Measurements from ENCODE around the gene RASAL3.

The RASAL3 gene

DNA sequence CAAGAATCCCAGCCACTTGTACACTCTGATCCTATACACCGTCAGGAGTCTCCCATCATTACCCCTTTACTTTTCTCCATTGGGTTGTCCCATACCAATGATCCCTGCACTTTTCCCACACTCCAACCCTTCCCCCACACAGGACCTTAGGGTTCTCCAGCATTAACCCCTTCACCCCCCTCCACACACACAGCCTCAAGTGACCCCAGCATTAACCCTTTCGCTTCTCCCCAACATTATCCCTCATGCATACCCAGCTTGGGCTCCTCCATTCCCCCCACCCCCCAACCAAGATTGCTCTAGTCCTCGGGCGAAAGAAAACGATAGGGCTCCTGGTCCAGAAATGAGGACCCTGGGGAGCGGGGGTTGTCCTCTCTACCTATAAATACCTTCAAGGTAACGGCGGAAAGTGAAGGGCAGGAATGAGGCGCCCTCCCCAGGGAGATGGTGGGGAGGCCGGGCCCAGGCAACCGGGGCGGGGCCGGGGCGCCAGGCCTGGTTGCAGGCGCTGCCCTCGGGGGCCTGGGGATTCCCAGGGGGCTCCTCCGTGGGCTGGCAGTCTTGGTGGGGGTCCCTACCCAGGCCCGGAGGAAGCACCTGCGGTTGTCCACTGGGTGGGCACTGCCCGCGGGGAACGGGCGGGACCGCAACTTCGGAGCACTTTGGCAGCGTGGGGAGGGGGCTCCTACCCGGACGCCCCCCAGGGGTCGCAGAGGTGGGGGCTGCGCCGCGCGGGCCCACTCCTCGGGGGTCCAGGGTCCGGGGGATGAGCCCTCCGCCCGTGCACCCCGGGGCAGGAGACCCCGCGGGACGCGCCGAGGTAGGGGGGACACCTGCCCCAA, 15.3 kb downstream of the RASAL3 start:
- DNase-seq (ENCODE audit: low spot score) = peak; percentile 43

DNA sequence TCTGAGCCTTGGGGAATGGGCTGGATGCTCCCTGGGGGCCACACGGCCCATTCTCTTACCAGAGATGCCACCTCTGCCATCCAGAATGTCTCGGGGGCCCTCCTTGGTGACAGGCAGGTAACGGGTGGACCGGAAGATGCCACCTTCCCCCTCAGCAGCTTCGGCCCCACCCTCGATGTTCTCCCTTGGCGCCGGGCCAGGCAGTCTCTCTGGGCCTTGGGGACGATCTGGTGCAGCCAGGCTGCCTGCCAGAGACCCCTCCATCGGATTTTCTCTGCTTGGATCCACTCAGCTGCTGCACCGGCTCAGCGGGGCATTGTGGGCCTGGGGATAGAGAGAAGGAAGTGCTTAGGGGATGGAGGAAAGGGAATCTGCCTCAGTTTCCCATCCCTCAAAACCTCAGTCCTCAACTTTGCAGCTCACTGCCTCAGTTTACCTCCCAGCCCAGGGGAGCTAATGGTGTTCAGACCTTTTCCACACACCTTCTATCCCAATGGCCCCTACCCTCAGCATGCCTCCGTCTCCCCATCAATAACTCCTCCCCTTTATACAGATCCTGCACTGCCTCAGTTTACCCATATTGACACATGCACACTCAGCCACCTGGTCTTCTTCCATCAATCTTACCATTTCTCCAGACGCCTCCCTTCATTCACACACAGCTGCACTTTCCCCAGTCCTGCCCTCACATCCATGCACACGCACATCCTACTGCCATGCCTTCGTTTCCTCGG, 16.1 kb downstream of the RASAL3 start:
- DNase-seq (ENCODE audit: low spot score) = no peak

DNA sequence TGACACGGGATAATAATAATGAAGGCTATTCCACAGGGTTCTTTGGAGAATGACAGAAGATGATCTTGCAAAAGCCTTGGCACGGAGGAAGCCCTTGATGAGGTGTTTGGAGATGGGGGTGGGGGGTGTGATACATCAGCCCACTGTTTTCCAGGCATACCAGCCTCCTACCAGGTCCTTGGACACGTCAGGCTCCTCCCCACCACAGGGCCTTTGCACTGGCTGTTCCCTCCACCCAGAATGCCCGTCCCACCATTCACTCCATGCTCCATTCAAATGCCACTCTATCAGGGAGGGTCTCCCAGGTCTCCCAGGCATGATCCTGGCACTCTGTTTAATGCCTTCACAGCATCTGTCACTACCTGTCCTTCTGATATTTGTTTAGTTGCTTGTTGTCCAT, 17.3 kb downstream of the RASAL3 start:
- no peak for DNase-seq (ENCODE audit: low spot score)

DNA sequence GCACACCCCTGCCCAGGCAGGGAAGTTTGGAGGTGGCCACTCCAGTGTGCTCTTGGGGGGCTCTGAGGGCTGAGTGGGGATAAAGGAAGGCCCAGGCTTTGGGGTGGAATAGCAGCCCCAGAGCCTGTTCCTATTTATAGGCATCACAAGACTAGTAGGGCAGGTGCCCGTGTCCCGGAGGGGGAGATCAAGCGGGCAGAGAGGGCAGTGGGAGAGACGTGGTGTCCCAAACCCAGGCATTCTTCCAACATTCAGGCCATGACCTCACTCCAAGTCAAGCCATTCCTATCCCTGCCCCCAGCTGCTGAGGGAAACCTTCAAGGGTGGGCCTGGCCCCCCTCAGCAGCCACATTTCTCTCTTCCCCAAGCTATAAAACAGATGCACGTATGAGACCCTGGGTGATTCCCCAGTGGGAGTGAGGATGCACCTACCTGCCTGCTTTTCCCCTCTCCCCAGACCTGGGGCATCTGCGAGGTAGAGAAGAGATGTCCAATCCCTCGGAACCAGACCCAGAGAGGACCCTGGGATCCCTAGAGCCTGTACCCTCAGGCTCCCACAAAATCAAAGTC, 18.5 kb downstream of the RASAL3 start:
- DNase-seq (ENCODE audit: low spot score) = no peak

DNA sequence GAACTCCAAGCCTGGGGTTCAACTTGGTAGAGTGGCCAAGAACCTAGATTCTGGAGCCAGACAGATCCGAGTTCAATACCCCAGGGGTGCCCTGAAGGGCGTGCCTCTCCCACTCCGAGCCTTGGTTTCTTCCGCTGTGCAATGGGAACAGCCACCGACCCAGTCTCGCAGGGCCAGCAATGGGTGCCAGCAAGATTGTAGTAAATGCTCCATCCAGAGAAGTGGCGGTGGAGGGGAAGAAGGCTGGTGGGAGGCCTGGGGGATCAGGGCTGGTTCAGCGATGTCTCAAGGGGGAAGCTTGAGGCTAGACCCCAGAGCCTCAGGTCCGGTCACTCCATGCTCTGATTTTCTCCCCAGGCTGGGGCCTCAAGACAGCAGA, 19.1 kb downstream of the RASAL3 start:
- no peak for DNase-seq (ENCODE audit: low spot score)

DNA sequence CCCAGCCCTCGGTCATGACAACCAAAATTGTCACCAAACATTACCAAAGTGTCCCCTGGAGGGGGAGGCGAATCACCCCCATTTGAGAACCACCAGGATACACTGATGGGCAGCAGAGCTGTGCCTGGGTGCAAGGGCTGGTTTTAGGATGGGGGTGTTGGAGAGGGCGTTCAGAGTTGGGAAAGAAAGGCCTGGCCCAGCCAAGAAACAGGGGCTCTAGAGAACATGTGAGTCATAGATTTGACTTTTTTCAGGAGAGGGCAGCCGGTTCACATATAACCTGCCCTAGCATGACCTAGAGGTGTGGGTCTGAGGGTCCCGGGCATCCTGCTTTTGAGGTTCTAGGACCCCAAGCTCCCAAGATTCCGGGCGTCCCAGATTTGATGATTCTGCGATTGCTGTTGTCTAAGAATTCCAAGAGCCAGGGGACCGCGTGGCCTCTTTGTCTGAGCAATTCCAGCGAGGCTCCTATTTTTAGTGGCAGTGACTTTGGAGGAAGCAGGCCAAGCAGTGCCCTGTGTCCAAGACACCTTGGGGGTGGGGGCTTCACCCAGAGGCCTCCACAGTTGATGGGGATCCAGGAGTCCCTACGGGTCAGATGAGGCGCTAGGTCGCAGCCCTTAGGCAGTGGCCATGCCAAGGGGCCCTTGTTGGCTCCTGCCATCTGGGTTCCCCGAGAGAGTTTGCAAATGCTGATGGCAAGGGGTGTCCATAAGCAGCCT, 19.7 kb downstream of the RASAL3 start:
- DNase-seq (ENCODE audit: low spot score) = no peak

DNA sequence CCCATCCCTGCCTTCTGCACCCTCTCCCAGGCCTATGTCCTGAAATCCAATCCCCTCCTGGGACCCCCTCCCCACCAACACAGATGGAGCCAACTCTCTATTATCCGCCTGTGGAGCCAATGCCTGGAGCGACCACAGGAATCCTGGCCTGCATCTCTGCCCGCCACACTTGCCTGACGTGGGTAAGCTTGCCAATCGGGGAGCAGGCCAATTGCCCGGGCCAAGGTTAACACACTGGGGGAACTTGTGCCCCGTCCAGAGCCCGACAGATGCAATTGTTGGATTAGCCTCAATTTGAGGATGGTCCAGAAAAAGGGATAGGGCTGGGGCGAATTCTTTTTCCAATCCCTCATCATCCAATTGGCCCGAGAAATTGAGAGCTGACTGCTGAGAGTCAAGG, 20.5 kb downstream of the RASAL3 start:
- DNase-seq (ENCODE audit: low spot score) = no peak

DNA sequence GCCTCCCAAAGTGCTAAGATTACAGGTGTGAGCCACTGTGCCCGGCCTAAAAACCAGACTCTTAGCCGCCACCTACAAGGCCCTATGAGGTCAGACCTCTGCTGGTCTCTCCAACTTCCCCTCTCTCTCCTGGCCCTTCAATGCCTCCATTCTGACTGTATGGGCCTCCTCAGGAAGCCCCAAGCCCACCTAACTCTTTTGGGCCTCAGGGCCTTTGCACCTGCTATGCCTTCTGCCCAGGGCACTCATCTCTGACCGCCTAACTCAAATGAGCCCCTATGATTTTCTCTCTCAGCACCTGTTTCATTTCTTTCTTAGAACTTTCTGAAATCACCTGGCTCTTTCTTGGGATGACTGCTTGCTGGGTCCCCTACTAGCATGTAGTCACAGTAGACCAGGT, 21.0 kb downstream of the RASAL3 start:
- DNase-seq (ENCODE audit: low spot score) = no peak

DNA sequence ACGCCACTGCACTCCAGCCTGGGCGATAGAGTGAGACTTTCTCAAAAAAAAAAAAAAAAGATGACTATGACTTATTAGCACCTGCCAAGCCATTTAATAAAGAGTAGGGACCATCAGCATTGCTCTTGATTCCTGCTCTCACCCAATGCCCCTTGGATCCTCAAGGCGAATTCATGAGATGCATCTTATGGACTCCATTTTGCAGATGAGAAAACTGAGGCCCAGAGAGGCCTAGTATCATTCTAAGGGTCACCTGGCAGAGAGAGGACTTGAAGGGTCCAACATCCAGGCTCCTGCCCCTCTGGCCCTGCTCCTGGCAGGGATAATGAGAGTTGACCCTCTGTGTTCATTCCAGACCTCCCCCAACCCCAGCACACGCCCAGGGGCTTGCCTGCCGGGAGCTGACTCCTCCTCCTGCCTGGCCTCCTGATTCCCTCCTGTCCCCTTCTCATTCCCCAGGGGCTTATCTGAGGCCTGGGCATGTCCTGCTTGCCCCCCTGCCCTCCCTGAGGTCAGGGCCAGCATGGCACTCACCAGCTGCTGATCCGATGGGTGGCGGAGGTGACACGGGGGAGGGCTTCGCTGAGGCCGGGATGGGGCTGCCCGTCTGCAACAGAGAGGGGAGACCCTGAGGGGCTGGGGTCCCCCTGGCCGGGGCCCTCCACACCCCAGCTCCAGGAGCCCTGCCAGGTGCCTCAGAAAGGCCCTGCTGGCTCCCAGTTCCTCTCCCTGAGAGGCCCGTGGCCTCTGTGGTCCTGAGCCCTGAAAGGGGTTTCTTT, 22.0 kb downstream of the RASAL3 start:
- DNase-seq (ENCODE audit: low spot score) = no peak

DNA sequence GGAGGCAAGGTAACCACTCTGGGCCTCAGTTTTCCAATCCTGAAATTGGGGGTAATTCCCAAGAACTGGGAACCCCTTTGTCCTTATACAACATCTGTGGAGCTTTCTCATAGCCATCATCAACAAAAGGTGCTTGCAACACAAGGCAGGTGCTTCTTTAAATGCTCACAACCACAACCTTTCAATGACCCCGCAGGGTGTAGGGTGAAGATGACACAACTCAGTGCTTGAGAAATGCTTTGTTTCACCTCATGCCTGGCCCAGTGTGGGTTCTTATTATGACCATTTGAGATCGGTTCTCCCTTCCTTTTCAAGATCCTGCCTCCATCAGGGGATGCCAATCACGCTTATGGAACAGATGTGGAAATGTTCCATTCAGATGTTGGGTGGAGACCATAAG, 23.0 kb downstream of the RASAL3 start:
- no peak for DNase-seq (ENCODE audit: low spot score)

DNA sequence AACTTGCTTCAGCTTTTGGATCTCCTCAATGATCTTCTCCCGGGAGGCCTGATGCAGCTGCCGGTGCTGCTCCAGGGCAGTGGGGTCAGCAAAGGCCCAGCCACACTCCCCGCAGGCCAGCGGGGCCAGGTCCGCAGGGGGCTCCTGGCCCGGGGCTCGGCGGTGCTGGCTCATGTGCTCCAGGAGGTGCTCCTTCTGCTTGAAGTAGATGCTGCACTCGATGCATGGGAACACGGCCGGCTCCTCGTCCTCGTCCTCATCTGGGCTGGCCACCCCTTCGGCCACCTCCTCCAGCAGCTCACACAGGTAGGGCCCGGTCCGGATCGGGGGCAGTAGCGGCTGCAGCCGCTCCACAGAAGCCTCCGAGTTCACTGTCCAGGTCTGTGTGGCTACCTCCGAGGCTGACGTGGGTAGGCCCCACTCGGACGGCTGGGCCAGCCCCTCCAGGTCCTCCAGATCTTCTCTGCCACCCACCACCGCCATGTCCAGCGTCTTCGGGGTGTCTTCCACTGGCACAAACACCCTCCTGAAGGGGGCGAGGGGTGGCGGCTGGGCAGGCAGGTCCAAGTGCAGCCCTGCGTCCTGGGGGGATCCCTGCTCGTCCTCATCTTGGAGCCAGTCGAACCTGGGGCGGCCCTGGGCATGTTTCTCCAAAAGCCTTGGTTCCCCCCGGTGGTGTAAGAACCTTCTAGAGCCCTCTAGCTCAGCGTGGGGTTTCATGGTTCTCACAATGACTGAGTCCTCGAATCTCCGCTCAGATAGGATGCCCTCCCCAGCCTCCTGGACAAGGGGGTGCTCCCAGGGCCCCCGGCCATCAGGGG, 24.3 kb downstream of the RASAL3 start:
- DNase-seq (ENCODE audit: low spot score) = no peak

DNA sequence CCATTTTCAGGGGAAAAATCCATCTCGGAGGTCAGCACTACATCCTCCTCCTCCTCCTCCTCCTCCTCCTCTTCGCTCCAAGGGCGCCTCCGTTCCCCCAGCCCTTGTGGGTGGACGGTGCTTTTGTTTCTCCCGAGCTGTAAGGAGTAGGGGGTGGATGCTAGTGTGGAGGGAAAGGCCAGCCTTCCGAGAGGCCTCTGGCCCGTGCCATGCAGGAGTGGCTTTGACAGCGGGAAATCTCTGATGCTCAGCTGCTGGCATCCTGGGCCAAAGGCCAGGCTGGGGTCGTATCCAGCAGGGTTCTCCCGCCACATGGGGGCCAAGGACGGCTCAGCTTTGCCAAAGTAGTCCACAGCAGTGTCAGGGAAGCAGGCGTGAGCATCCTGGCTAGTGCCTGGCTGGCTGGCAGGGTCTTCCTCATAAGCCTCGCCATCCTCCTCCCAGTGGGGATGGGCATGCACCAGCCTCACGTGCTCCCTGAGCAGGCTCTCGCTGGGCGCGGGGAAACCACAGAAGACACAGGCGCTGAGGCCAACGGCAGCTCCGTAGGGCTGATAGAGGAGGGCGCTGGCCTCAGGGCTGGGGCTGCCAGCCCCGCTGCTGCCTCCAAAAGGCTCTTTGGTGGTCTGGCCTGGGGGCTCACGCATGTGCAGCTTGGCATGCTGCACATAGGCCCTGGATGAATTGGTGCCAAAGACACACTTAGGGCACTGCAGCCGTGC, 25.1 kb downstream of the RASAL3 start:
- DNase-seq (ENCODE audit: low spot score) = no peak

DNA sequence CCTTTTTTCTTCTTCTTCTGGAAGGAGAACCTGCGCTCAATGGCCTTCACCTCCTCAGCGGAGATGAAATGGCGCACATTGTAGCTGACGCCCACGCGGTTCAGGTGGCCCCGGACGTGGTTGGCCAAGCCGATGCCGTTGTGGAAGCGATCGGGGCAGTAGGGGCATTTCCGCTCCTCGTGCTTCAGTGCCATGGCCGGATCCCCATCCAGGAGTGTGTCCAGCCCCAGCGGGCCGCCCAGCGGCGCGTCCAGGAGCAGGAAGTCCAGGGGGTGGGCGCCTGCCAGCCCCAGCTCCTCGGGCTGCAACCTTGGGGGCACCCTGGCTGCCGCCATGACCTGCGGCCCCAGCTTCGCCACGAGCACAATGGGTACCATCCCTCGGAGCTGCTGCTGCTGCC, 25.8 kb downstream of the RASAL3 start:
- no peak for DNase-seq (ENCODE audit: low spot score)

DNA sequence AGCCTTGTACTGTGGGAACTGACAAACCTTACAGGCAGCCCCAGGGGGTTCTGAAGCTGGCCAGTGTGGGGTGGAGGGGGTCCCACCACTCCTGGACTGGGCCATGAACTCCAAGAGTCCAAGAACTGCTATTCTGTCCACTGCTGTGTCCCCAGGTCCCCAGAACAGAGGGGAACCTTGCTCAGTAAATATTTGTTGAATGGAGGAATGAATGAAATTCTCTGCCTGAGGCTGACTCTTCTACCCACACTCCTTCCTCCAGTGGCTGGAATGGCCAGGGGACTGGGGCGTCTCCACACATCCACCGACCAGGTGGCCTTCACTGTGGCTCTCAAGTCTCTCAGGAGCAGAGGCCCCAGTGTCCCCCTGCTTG, 26.2 kb downstream of the RASAL3 start:
- DNase-seq (ENCODE audit: low spot score) = no peak

DNA sequence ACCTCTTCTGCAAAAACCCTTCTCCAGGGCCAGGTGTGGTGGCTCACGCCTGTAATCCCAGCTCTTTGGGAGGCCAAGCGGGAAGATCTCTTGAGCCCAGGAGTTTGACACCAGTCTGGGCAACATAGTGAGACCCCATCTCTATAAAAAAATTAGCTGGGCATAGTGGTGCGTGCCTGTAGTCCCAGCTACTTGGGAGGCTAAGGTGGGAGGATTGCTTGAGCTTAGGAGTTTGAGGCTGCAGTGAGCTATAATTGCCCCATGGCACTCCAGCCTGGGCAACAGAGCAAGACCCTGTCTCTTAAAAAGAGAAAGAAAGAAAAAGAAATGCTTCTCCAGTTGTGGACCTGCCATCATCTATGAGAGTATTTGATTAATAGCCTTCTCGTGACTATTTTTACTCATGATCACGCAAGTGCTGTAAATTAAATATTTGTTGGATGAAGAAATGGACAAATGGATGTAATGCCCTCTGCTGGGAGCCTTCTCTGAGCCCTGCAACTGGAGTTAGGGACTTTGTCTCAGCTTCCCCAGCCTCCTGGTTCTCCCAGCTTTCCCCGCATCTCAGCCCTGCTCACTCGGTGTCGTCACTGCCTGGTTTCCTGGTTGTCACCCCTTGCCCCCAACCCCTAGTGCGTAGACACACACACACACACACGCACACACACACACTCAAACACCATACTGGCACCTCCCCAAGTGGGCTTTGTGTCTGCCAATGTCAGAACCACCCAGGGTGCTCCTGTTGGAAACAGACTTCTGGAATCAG, 26.8 kb downstream of the RASAL3 start:
- no peak for DNase-seq (ENCODE audit: low spot score)

DNA sequence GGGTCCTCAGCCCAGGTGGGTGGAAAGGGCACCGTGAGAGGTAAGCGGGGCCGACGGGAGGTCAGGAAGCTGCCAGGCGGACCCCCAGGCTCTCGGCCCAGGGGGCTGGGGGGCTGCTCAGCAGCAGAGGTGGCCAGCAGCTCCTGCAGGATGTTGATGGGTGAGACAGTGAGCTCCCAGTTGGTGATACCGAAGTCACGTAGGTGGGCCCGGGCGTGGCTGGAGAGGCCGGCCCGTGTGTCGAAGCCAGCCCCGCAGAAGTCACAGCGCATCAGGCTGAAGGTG, 27.6 kb downstream of the RASAL3 start:
- DNase-seq (ENCODE audit: low spot score) = no peak

DNA sequence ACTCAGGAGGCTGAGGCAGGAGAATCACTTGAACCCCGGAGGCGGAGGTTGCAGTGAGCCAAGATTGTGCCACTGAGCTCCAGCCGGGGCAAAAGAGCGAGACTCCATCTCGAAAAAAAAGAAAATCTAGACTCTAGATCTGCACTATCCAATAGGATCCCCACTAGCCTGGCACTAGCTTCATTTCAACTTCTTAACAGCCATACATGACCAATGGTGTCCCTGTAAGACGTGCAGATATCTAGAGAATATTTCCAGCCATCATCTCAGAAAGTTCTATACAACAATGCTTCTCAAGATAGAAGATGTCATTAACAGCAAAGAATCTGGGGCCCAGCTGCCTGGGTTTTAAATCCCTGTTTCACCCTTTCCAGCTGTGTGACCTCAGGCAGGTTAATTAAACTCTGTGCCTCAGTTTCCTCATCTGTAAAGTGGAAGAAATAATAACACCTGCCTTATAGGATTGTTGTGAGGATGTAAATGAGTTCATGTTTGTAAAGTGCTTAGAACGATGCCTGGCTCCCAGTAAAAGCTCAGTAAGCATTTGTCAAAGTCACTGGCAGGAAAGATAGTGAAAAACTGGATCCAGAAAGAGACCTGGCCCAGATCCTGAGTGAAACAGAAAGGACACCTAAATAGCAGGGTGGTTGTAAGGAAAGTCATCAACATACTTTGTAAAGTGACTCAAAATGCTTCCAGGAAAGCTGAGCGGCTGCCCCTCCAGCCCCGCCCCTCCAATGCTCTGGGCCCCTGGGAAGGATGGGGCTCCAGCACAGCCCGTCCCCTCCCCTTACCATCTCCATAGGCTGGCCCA, 28.1 kb downstream of the RASAL3 start:
- no peak for DNase-seq (ENCODE audit: low spot score)

DNA sequence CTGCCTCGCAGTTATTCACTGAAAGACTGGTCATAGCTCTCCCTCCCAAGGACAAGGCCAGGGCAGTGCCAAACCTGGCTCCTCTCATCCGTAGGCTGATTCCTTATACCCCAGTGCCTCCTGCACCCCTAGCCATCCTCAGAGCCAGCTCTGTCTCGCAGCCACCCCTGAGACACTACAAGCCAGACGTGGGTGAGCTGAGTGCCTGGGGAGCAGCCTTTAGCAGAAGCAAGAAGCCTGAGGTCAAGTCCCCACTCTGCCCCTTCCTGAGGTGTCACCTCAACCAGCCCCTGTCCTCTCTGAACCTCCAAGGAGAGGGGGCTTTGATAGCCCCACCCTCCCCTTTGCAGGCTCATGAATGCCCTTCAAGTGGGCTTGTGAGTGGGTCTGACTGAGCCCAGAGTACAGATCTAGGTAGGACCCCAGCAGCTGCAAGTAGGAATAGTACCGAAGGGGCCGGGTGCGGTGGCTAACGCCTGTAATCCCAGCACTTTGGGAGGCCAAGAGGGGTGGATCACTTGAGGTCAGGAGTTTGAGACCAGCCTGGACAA, 30.8 kb downstream of the RASAL3 start:
- DNase-seq (ENCODE audit: low spot score) = no peak

All from RKO (cell line).